Loucy (cell line): ENCODE results near the gene GMPPA.

Experiments used
- H2AFZ ChIP-seq: fragments of 200-600 bp; sonication (generic); 2 replicates; pipeline ENCODE4 v1.6.0; 2016; ENCODE audit warnings: antibody characterized with exemption, mild to moderate bottlenecking, low read length, moderate library complexity
- H3F3A ChIP-seq: fragments of 200-600 bp; 2 replicates; pipeline ENCODE4 v1.6.0; 2016; ENCODE audit warnings: antibody characterized with exemption, low read depth, mild to moderate bottlenecking
- H3K27me3 ChIP-seq: fragments of 200-600 bp; sonication (generic); 2 replicates; pipeline ENCODE4 v1.6.1; 2014; ENCODE audit warnings: low read length, mild to moderate bottlenecking; ENCODE audit not compliant: insufficient read depth, poor library complexity, severe bottlenecking
- H3K36me3 ChIP-seq: fragments of 200-600 bp; sonication (generic); 2 replicates; pipeline ENCODE4 v1.6.1; 2016; ENCODE audit warnings: low read length; ENCODE audit not compliant: insufficient read depth
- H3K4me1 ChIP-seq: fragments of 200-600 bp; sonication (generic); 2 replicates; pipeline ENCODE4 v1.5.1; 2014; ENCODE audit warnings: low read length, mild to moderate bottlenecking; ENCODE audit not compliant: insufficient read depth, poor library complexity, severe bottlenecking
- H3K4me2 ChIP-seq: fragments of 200-600 bp; sonication (generic); 2 replicates; pipeline ENCODE4 v1.6.0; 2014; ENCODE audit warnings: antibody characterized with exemption, low read length, low read depth, mild to moderate bottlenecking; ENCODE audit not compliant: poor library complexity, severe bottlenecking
- H3K4me3 ChIP-seq: fragments of 200-600 bp; sonication (generic); 2 replicates; pipeline ENCODE4 v1.5.1; 2014; ENCODE audit warnings: low read length, mild to moderate bottlenecking, mixed read lengths; ENCODE audit not compliant: poor library complexity, severe bottlenecking
- H3K79me2 ChIP-seq: fragments of 200-600 bp; sonication (generic); 2 replicates; pipeline ENCODE4 v1.6.1; 2014; ENCODE audit warnings: low read length; ENCODE audit not compliant: insufficient read depth
- H3K9ac ChIP-seq: fragments of 200-600 bp; sonication (generic); 2 replicates; pipeline ENCODE4 v1.6.0; 2014; ENCODE audit warnings: mild to moderate bottlenecking, low read depth, low read length, moderate library complexity; ENCODE audit not compliant: poor library complexity, severe bottlenecking
- H3K9me2 ChIP-seq: fragments of 200-600 bp; sonication (generic); replicated peaks from 2 replicates; pipeline ENCODE4 v1.6.1; 2016; ENCODE audit warnings: low read depth, low read length, mixed read lengths
- H3K9me3 ChIP-seq: fragments of 200-600 bp; sonication (generic); 2 replicates; pipeline ENCODE4 v1.6.1; 2014; ENCODE audit warnings: mild to moderate bottlenecking, antibody characterized with exemption, low read length, low read depth; ENCODE audit not compliant: insufficient read depth
- H4K20me1 ChIP-seq: fragments of 200-600 bp; sonication (generic); 2 replicates; pipeline ENCODE4 v1.6.0; 2014; ENCODE audit warnings: antibody characterized with exemption, low read length, mild to moderate bottlenecking; ENCODE audit not compliant: insufficient read depth, poor library complexity, severe bottlenecking
- EZH2phosphoT487 ChIP-seq: fragments of 200-600 bp; IDR thresholded peaks from 2 replicates; pipeline ENCODE4 v1.6.1; 2018; ENCODE audit warnings: antibody characterized with exemption, mild to moderate bottlenecking, moderate library complexity, borderline replicate concordance
- TF ChIP-seq, protein P1 (sequence below): fragments of 200-600 bp; sonication (generic); conservative IDR thresholded peaks from 2 replicates; pipeline ENCODE4 v1.5.1; 2014; ENCODE audit warnings: mild to moderate bottlenecking, antibody characterized with exemption, low read length

The GMPPA gene

DNA sequence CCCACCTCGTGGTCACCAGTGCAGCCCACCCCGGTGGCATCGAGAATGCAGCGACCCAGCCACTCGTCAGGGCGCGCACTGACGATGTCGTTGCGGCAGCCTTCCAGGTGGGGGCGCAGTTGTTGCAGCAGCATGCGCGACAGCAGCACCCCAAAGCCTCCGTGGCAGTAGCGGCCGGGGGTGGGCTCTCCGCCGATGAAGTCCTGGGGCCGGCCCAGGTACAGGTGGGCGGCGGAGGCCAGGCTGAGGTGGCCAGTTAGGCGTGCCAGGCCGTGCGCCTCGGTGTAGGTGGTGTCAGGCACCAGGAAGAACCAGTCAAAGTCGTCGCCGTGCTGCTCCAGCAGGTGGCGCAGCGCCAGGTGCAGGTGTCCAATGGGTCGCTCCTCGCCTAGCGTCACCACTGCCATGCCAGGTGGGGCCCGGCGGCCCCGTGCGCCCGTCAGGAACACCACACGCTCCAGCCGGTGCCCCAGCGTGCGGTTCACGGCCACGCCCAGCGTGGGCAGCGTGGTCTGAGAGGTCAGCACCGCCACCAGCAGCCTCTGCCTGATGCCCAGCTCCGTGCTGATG lies 43.0 kb downstream of the GMPPA start:
- peak overlapping the region; percentile 69; the same call in 1 of the 2 replicates for H2AFZ ChIP-seq
- H3K9ac ChIP-seq = no peak overlapping the region
- no peaks in the 10 kb centered on the region for H3F3A ChIP-seq
- peaks cover 10% of the 10 kb centered on the region for H3K4me1 ChIP-seq
- TF ChIP-seq EZH2phosphoT487 = no peak
- TF ChIP-seq, protein P1, sequence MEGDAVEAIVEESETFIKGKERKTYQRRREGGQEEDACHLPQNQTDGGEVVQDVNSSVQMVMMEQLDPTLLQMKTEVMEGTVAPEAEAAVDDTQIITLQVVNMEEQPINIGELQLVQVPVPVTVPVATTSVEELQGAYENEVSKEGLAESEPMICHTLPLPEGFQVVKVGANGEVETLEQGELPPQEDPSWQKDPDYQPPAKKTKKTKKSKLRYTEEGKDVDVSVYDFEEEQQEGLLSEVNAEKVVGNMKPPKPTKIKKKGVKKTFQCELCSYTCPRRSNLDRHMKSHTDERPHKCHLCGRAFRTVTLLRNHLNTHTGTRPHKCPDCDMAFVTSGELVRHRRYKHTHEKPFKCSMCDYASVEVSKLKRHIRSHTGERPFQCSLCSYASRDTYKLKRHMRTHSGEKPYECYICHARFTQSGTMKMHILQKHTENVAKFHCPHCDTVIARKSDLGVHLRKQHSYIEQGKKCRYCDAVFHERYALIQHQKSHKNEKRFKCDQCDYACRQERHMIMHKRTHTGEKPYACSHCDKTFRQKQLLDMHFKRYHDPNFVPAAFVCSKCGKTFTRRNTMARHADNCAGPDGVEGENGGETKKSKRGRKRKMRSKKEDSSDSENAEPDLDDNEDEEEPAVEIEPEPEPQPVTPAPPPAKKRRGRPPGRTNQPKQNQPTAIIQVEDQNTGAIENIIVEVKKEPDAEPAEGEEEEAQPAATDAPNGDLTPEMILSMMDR = peak; percentile 100
- H3K9me2 ChIP-seq = no peaks in the 10 kb centered on the region
- no peaks in the 10 kb centered on the region for H3K79me2 ChIP-seq
- peak overlapping the region; percentile 71 for H3K4me3 ChIP-seq
- peaks cover 7% of the 10 kb centered on the region for H4K20me1 ChIP-seq
- no peaks in the 10 kb centered on the region for H3K36me3 ChIP-seq
- no peaks in the 10 kb centered on the region for H3K9me3 ChIP-seq
- H3K4me2 ChIP-seq = peak overlapping the region; percentile 85
- no peaks in the 10 kb centered on the region for H3K27me3 ChIP-seq

DNA sequence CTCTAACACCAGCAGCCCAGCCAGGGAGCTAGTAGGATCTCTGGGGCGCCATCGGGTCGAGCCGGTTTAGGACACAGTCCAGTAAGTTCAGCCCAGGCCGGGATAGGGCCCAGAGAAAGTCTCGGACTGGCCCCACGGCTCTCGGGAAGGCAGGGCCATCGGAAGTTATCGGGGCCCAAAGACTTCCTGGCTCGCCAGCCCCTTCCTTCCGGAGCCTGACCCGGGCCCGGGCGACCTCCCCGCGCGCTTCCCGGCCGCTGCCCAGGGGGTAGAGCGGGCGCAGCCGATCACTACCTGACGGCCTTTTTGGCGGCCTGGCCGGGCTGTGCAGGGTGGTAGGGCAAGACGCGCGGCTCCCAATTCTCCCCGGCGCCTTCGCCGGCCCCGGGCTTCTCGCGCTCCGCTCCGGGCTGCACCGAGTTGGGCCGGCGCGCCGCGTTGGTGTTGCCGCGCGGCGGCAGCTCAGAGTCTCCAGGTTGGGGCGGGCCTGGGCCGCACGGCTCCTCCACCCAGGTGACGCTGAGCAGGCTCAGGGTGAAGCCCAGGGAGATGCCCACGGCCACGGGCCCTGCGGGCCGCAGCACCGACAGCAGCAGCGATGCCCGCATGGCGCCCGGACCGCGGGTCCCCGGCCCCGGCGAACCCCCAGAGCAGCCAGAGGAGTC lies 44.4 kb downstream of the GMPPA start:
- Histone ChIP-seq H2AFZ (peak overlapping the region; percentile 93), H3K4me1 (peaks cover 10% of the 10 kb centered on the region), H3K36me3 (no peaks in the 10 kb centered on the region), H3K27me3 (no peaks in the 10 kb centered on the region), H3F3A (no peaks in the 10 kb centered on the region), H3K9me2 (no peaks in the 10 kb centered on the region), H3K4me2 (peak overlapping the region; percentile 85), H3K79me2 (no peaks in the 10 kb centered on the region), H3K4me3 (peak overlapping the region; percentile 71), H3K9ac (peak overlapping the region; percentile 60), H3K9me3 (no peaks in the 10 kb centered on the region), H4K20me1 (peaks cover 7% of the 10 kb centered on the region)
- TF ChIP-seq, protein P1 = no peak
- TF ChIP-seq EZH2phosphoT487 = no peak

DNA sequence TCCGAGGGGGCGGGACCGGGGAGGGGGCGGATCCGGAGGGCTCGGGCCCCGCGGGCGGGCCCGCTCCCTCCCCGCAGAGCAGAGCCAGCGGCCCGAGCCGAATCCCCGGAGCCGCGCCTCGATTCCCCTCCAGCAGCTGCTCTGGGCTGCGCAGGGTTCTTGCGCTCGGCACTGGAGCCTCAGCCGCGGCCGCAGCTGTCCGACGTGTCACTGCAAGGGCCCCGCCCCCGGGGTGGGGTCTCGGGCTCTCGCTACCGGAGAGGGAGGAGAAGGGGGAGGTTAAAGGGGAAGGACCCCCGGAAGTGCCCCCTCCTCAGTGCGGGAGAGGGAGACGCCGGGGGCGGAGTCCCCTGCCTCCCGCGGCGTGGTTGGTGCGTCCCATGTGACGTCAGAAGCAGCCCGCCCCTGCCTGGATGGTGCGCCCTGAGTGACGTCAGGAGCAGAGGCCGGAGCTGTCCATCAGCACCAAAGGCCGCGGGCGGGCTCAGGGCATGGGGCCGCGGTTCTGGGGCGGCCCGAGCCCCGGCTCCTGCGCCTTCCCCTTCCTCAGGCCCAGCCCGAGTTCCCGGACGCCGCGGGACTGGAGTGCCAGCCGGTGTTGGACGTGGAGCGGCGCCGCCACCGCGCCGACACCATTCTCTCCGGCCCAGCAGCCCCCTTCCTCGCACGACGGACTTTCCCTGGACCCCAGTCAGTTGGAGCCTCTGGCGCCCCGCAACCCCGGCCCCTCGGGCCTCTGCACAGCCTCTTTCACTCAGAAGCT lies 45.1 kb downstream of the GMPPA start, which contains the start of the genes CHPF and TMEM198:
Gene CHPF (minus strand): TSS at position 214 of the 763 bp plus-strand sequence. CDS start 271 bp downstream, outside the sequence.
Gene TMEM198 (plus strand): TSS at position 433 of the 763 bp plus-strand sequence. CDS start 700 bp downstream, outside the sequence.
- Histone ChIP-seq H3K36me3 (no peaks in the 10 kb centered on the region), H3F3A (no peaks in the 10 kb centered on the region), H3K9me2 (no peaks in the 10 kb centered on the region), H3K27me3 (no peaks in the 10 kb centered on the region), H3K9me3 (no peaks in the 10 kb centered on the region), H3K4me3 (peak within 1 kb of the TSS; percentile 71), H4K20me1 (peaks cover 7% of the 10 kb centered on the region), H3K4me2 (peak within 1 kb of the TSS; percentile 85), H2AFZ (peak within 1 kb of the TSS; percentile 93), H3K9ac (peak within 1 kb of the TSS; percentile 60), H3K4me1 (peaks cover 10% of the 10 kb centered on the region), H3K79me2 (no peaks in the 10 kb centered on the region)
- TF ChIP-seq EZH2phosphoT487 = no peak
- TF ChIP-seq, protein P1 = no peak
